Epithelial cell of proximal tubule (primary cell): ENCODE results near the gene NOL7. TPM values are rescaled to one million over a fixed set of nuclear protein-coding genes. Genes with fewer than 3 reads are reported as not detected.
A peak's percentile ranks its signal among the peaks of the same experiment; 100 is the strongest.

Source experiments
- DNase-seq: peaks from one replicate; pipeline ENCODE4 v3.0.0-alpha.2; 2011; ENCODE audit warnings: low read depth
- H3K4me3 ChIP-seq: 2 replicates; pipeline ENCODE4 v1.5.1; 2011; ENCODE audit warnings: low read depth, mild to moderate bottlenecking, low read length
- CTCF ChIP-seq: conservative IDR thresholded peaks from 2 replicates; pipeline ENCODE4 v1.5.1; 2012; ENCODE audit warnings: low read depth, mild to moderate bottlenecking, low read length
- total RNA-seq: library from RNA; depleted of rRNA; stranded (reverse); fragments of >200 nt; gene quantifications from 2 replicates; pipeline ENCODE4 v1.2.3, GENCODE V29; 2015

NOL7 gene
- total RNA-seq, 1 donor from 2014 or later, result 186 TPM

GRCh38 chr6:13611715-13612114 lies 3.4 kb upstream of the NOL7 start:
- no peak overlapping the region for H3K4me3 ChIP-seq
- no peak for TF ChIP-seq CTCF
- DNase-seq, result no peak

DNA sequence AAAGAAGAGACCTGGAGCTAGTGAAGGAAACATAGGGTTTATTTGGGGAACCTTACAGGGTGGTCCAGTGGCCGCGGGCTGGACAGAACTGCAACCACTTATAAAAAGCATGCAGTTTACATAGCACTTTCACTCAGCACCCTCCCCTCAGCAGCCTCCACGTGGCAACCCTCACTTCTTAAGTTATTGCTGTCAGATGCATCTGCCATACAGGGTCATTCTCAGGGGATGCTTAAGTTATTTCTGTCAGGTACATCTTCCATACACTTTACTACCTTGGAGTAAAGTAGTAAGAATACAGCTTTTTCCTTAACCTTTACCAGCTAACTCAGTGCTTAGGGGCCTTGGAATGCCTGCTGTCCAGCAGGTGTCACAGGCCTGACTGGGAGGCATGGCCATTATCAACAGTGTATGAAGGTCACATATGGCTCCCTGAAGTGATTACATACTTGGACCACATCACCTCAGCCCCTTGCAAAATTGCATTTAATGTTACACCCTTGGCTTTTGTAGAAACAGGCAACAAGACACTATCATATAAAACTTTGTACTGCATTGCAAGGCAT lies 2.0 kb upstream of the NOL7 start:
- TF ChIP-seq CTCF, result no peak
- no peak for DNase-seq
- H3K4me3 ChIP-seq, result no peak overlapping the region

- no peak for DNase-seq
- H3K4me3 ChIP-seq, result peak overlapping the region; percentile 99
- TF ChIP-seq CTCF, result no peak
Observed at GRCh38 chr6:13614126-13614925, 809 bp upstream of the NOL7 start.

GRCh38 chr6:13615792-13616120 lies 621 bp downstream of the NOL7 start:
- peak overlapping the region; percentile 99 for H3K4me3 ChIP-seq
- TF ChIP-seq CTCF, result no peak
- DNase-seq, result no peak

DNA sequence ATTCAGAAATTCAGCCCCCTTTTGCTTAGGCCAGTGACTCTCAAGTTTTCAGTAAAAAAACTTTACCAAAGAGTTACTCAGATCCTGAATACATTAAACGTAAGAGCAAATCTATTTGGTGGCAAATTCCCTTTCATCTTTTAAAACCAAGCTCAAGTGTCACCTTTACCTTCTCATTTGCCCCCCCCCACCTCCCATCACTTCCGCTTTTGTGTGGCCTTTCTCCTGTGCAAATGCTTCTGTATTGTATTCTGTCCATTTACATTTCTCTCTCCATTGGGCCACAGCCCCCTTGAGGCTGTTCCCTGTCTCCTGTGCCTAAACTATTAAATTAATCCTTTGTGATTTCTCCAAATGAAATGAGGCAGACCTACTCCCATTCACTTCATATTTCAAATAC lies 1.9 kb downstream of the NOL7 start:
- H3K4me3 ChIP-seq, result no peak overlapping the region
- no peak for DNase-seq
- TF ChIP-seq CTCF, result no peak

DNA sequence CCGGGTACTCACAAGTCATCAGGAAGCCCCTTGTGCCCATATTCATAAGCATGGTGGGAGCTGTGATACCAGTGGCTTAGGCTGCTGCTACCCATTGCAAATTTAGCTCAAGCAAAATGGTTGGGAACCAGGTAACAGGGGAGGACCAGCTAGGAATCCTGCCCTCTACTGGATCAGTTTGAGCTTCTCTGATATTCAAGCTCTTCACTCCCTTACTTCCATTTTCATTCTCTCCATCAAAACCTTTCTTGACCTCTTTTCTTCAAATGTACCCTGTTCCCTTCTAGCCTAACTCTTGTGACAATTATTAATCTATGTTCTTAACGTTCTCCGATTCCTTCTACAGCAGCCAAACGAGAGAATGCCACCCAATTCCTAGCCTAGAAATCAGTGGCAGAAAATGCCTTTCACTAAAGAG lies 9.7 kb downstream of the NOL7 start:
- TF ChIP-seq CTCF, result peak; percentile 79
- H3K4me3 ChIP-seq, result no peak overlapping the region
- DNase-seq, result no peak

GRCh38 chr6:13629459-13630116 lies 14.5 kb downstream of the NOL7 start:
- no peak for DNase-seq
- TF ChIP-seq CTCF, result no peak
- no peak overlapping the region for H3K4me3 ChIP-seq
